Vagina (tissue), 2 donors: ENCODE measurements around the gene PRDM15.

Source experiments
- CTCF ChIP-seq, 3 experiments: fragments of 450-650 bp in 2 of 3; fragments of 200-600 bp in 1 of 3; sonication (generic) in 1 of 3; IDR thresholded peaks; one replicate each; pipeline ENCODE4 v1.5.1; 2017 to 2019; ENCODE audit warnings: antibody characterized with exemption in 3 of 3, mild to moderate bottlenecking in 2 of 3, moderate library complexity in 2 of 3
- POLR2A ChIP-seq, 2 donors: fragments of 450-650 bp; IDR thresholded peaks; one replicate each; pipeline ENCODE4 v1.6.1; 2017; ENCODE audit warnings: antibody characterized with exemption in 2 of 2, mild to moderate bottlenecking in 2 of 2, moderate library complexity in 2 of 2
- POLR2AphosphoS5 ChIP-seq, 2 donors: sonication (generic); formaldehyde crosslinking; IDR thresholded peaks; one replicate each; pipeline ENCODE4 v1.9.0; 2017; ENCODE audit warnings: antibody characterized with exemption in 2 of 2, mild to moderate bottlenecking in 2 of 2, low read depth in 1 of 2; ENCODE audit not compliant: insufficient read depth in 1 of 2

- TF ChIP-seq CTCF (IDR thresholded peaks at IDR 0.05) = no peak
- no peak for TF ChIP-seq POLR2AphosphoS5 (IDR thresholded peaks at IDR 0.05; ENCODE audit: insufficient read depth in 1 of 2, low read depth in 1 of 2)
- TF ChIP-seq POLR2A (IDR thresholded peaks at IDR 0.05) = no peak
Measured at GRCh38 chr21:41906770-41907169, 27.6 kb upstream of the PRDM15 start.
